GM23248 (cell line): ENCODE measurements around the gene AQP7. TPM values are rescaled to one million over a fixed set of nuclear protein-coding genes. Genes with fewer than 3 reads are reported as not detected.
"Not testable (repeated sequence)": the region's sequence is repeated elsewhere in the genome, so short reads cannot be mapped to it uniquely, and the experiment has no call there.

Experiments
- DNase-seq: peaks from one replicate; pipeline ENCODE4 v3.0.0-alpha.2; 2015
- H2AFZ ChIP-seq: fragments of 200-600 bp; sonication (generic); 2 replicates; pipeline ENCODE4 v1.6.1; 2016; ENCODE audit warnings: antibody characterized with exemption
- H3F3A ChIP-seq: fragments of 200-600 bp; sonication (generic); 2 replicates; pipeline ENCODE4 v1.6.1; 2016; ENCODE audit warnings: mild to moderate bottlenecking, antibody characterized with exemption, mixed run types; ENCODE audit not compliant: insufficient read depth
- H3K27ac ChIP-seq: fragments of 200-600 bp; sonication (generic); 2 replicates; pipeline ENCODE4 v1.5.1; 2016; ENCODE audit warnings: mild to moderate bottlenecking
- H3K27me3 ChIP-seq: fragments of 200-600 bp; sonication (generic); replicated peaks from 2 replicates; pipeline ENCODE4 v1.6.1; 2016; ENCODE audit warnings: mild to moderate bottlenecking; ENCODE audit not compliant: insufficient read depth
- H3K36me3 ChIP-seq: fragments of 200-600 bp; sonication (generic); 2 replicates; pipeline ENCODE4 v1.6.1; 2016; ENCODE audit warnings: low read depth, mild to moderate bottlenecking
- H3K4me1 ChIP-seq: fragments of 200-600 bp; sonication (generic); 2 replicates; pipeline ENCODE4 v1.6.1; 2016; ENCODE audit warnings: mild to moderate bottlenecking; ENCODE audit not compliant: insufficient read depth
- H3K4me2 ChIP-seq: fragments of 200-600 bp; sonication (generic); one replicate; pipeline ENCODE4 v1.6.1; 2016; ENCODE audit warnings: mild to moderate bottlenecking; ENCODE audit not compliant: unreplicated experiment
- H3K4me3 ChIP-seq: fragments of 200-600 bp; sonication (generic); 2 replicates; pipeline ENCODE4 v1.5.1; 2016; ENCODE audit warnings: mild to moderate bottlenecking
- H3K79me2 ChIP-seq: fragments of 200-600 bp; sonication (generic); 2 replicates; pipeline ENCODE4 v1.6.1; 2016; ENCODE audit warnings: mild to moderate bottlenecking; ENCODE audit not compliant: insufficient read depth
- H3K9ac ChIP-seq: fragments of 200-600 bp; sonication (generic); 2 replicates; pipeline ENCODE4 v1.6.1; 2016; ENCODE audit warnings: mild to moderate bottlenecking
- H3K9me2 ChIP-seq: fragments of 200-600 bp; sonication (generic); 2 replicates; pipeline ENCODE4 v1.6.1; 2016; ENCODE audit warnings: mixed run types, mild to moderate bottlenecking, moderate library complexity; ENCODE audit not compliant: insufficient read depth
- H3K9me3 ChIP-seq: fragments of 200-600 bp; sonication (generic); one replicate; pipeline ENCODE4 v1.6.1; 2017; ENCODE audit warnings: low read depth
- H4K20me1 ChIP-seq: fragments of 200-600 bp; sonication (generic); 2 replicates; pipeline ENCODE4 v1.6.0; 2016; ENCODE audit not compliant: insufficient read depth
- EZH2 ChIP-seq: fragments of 200-600 bp; sonication (generic); IDR thresholded peaks from 2 replicates; pipeline ENCODE4 v1.6.1; 2018; ENCODE audit warnings: antibody characterized with exemption, mild to moderate bottlenecking; ENCODE audit not compliant: insufficient read depth, poor library complexity, severe bottlenecking
- EZH2phosphoT487 ChIP-seq: fragments of 200-600 bp; sonication (generic); IDR thresholded peaks from 2 replicates; pipeline ENCODE4 v1.6.1; 2018; ENCODE audit warnings: antibody characterized with exemption, moderate library complexity, mild to moderate bottlenecking, low read depth; ENCODE audit not compliant: insufficient read depth
- WGBS, 2 experiments: methylation state at CpG; one replicate each; pipeline ENCODE4 v1.1.6; 2015 to 2017; ENCODE audit warnings: low lambda C conversion rate in 2 of 2, low coverage in 1 of 2; ENCODE audit errors: missing lambda C conversion rate in 2 of 2; 5-methylcytosine and 5-hydroxymethylcytosine counted together
- in situ Hi-C: fragments of 300-500 bp; cut with MboI; formaldehyde crosslinking; loops from 2 replicates; pipeline ENCODE4 v1.15.0; 2020
- polyA plus RNA-seq: library from polyadenylated mRNA; unstranded; fragments of >200 nt; fragmentation: Nextera tagmentation; extraction: Ambion mirVana; gene quantifications from 2 replicates; pipeline ENCODE4 v1.2.1, GENCODE V29; 2016
- total RNA-seq: library from RNA; depleted of rRNA; stranded (reverse); fragments of >200 nt; shearing (Covaris generic); gene quantifications from 2 replicates; pipeline ENCODE4 v1.2.3, GENCODE V29; 2014; rRNA removed

The AQP7 gene
- not detected in 2 replicates for total RNA-seq
- not detected in 2 replicates for polyA plus RNA-seq

- H3K27ac ChIP-seq, H3K9ac ChIP-seq, DNase-seq, H3K9me3 ChIP-seq, in situ Hi-C loops, H3K9me2 ChIP-seq, H3K36me3 ChIP-seq, H3K79me2 ChIP-seq, H2AFZ ChIP-seq, H3K27me3 ChIP-seq, H3K4me3 ChIP-seq, H4K20me1 ChIP-seq, H3F3A ChIP-seq, H3K4me1 ChIP-seq, H3K4me2 ChIP-seq: not testable (repeated sequence)
- 43 to 52% methylated on average over 9 to 10 of the region's 10 CpGs for WGBS, 2 experiments
Measured at GRCh38 chr9:33402371-33402770, at the start of gene AQP7. TSS of gene AQP7 (minus strand) at chr9:33402568. CDS start at chr9:33401262, 1,306 bp downstream.

DNA sequence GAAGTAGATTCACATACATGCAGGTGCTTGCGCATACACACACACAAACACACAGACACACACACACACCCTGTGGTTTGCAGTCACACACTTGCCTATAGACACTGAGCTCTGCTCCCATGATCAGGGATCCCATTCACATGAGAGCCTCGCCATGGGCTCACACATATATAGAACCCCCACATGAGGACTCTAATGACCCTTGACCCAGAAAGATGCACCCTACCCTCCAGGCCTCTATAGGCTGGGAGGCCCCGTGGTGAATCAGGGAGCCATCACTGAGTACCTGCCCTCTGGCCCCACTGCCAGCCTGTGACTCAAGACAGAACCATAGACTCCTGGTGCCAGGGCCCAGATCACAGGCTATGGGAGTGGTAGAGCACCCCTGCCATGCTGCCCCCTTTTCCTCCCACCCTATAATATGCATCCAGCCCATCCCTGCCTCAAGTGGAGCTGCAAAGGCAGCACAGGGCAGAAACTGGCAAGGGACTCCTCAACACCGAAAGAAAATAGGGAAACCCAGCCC, 48.3 kb upstream of the AQP7 start:
- Histone ChIP-seq H3K27ac (no peak overlapping the region), H3K79me2 (no peaks in the 10 kb centered on the region), H3K4me1 (peaks cover 6% of the 10 kb centered on the region; the same call in 1 of the 2 replicates), H3K9me2 (no peaks in the 10 kb centered on the region), H3K36me3 (no peaks in the 10 kb centered on the region), H4K20me1 (no peaks in the 10 kb centered on the region), H3F3A (no peaks in the 10 kb centered on the region), H3K4me3 (no peak overlapping the region), H2AFZ (no peak overlapping the region), H3K4me2 (no peak overlapping the region), H3K9me3 (no peaks in the 10 kb centered on the region), H3K27me3 (no peaks in the 10 kb centered on the region), H3K9ac (no peak overlapping the region)
- WGBS, 2 experiments, result 74 to 79% methylated on average over 4 of the region's 4 CpGs
- in situ Hi-C loops, result loop anchor here (25.0 kb wide), 1 partner anchor 363 kb away; the partner anchor contains the start of gene SMU1
- DNase-seq, result no peak
- TF ChIP-seq EZH2, result no peak
- no peak for TF ChIP-seq EZH2phosphoT487

DNA sequence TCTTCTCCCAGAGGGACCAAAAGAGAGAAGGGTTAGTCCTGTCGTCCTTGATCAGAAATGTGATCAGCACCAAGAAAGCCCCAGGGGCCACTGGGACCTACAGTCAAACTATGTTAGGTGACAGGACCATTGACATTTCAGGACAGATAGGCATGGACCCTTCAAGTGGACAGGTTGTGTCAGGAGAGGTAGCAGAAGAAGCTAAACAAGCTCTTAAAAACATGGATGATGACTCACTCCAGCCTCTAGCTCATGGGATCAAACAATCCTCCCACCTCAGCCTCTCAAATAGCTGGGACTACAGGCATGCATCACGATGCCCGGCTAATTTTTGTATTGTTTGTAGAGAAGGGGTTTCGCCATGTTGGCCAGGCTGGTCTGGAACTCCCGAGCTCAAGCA, 47.3 kb upstream of the AQP7 start:
- H3K9me2 ChIP-seq, result no peaks in the 10 kb centered on the region
- 79 to 80% methylated on average over 5 of the region's 5 CpGs for WGBS, 2 experiments
- no peaks in the 10 kb centered on the region for H3K9me3 ChIP-seq
- no peak overlapping the region for H3K4me3 ChIP-seq
- no peaks in the 10 kb centered on the region for H3K79me2 ChIP-seq
- no peak overlapping the region for H3K4me2 ChIP-seq
- no peak overlapping the region for H3K27ac ChIP-seq
- H3K36me3 ChIP-seq, result no peaks in the 10 kb centered on the region
- H2AFZ ChIP-seq, result no peak overlapping the region
- no peaks in the 10 kb centered on the region for H3K27me3 ChIP-seq
- no peaks in the 10 kb centered on the region for H3F3A ChIP-seq
- H3K9ac ChIP-seq, result no peak overlapping the region
- DNase-seq, result no peak
- in situ Hi-C loops, result loop anchor here (25.0 kb wide), 1 partner anchor 362 kb away; the partner anchor contains the start of gene SMU1
- TF ChIP-seq EZH2phosphoT487 (no peak), EZH2 (no peak)
- peaks cover 6% of the 10 kb centered on the region; the same call in 1 of the 2 replicates for H3K4me1 ChIP-seq
- no peaks in the 10 kb centered on the region for H4K20me1 ChIP-seq

GRCh38 chr9:33447799-33448553, 45.6 kb upstream of the AQP7 start:
- H2AFZ ChIP-seq, result peak overlapping the region; percentile 76
- H3F3A ChIP-seq, result no peaks in the 10 kb centered on the region
- H4K20me1 ChIP-seq, result no peaks in the 10 kb centered on the region
- TF ChIP-seq EZH2phosphoT487, result no peak
- no peak for TF ChIP-seq EZH2
- H3K9me2 ChIP-seq, result no peaks in the 10 kb centered on the region
- no peaks in the 10 kb centered on the region for H3K9me3 ChIP-seq
- in situ Hi-C loops, result no loop called here
- no peaks in the 10 kb centered on the region for H3K36me3 ChIP-seq
- H3K4me1 ChIP-seq, result peaks cover 6% of the 10 kb centered on the region; the same call in 1 of the 2 replicates
- 27 to 28% methylated on average over 20 of the region's 20 CpGs for WGBS, 2 experiments
- peak overlapping the region; percentile 73 for H3K4me2 ChIP-seq
- no peak overlapping the region for H3K9ac ChIP-seq
- H3K27ac ChIP-seq, result no peak overlapping the region
- H3K4me3 ChIP-seq, result peak overlapping the region; percentile 71
- DNase-seq, result peak; percentile 35
- no peaks in the 10 kb centered on the region for H3K27me3 ChIP-seq
- no peaks in the 10 kb centered on the region for H3K79me2 ChIP-seq
